Erythroblast (primary cell): ENCODE measurements around the gene SLC29A3.

Experiments
- GATA1 ChIP-seq: IDR thresholded peaks from 2 replicates; pipeline ENCODE4 v1.6.1; 2011; ENCODE audit warnings: low read depth, mild to moderate bottlenecking, control low read depth, low read length, moderate library complexity
- POLR2A ChIP-seq: IDR thresholded peaks from 2 replicates; pipeline ENCODE4 v1.6.1; 2011; ENCODE audit warnings: mild to moderate bottlenecking, low read length

GRCh38 chr10:71349406-71349805 lies 30.3 kb downstream of the SLC29A3 start:
- TF ChIP-seq POLR2A, result no peak
- no peak for TF ChIP-seq GATA1
